HG02938 (cell line): ENCODE data around the gene COL20A1.

Experiments used
- ATAC-seq: cut with Tn5 transposase; IDR thresholded peaks from one replicate; pipeline ENCODE4 v1.9.1; 2021; ENCODE audit warnings: mild to moderate bottlenecking, moderate library complexity; ENCODE audit not compliant: unreplicated experiment

Gene COL20A1

DNA sequence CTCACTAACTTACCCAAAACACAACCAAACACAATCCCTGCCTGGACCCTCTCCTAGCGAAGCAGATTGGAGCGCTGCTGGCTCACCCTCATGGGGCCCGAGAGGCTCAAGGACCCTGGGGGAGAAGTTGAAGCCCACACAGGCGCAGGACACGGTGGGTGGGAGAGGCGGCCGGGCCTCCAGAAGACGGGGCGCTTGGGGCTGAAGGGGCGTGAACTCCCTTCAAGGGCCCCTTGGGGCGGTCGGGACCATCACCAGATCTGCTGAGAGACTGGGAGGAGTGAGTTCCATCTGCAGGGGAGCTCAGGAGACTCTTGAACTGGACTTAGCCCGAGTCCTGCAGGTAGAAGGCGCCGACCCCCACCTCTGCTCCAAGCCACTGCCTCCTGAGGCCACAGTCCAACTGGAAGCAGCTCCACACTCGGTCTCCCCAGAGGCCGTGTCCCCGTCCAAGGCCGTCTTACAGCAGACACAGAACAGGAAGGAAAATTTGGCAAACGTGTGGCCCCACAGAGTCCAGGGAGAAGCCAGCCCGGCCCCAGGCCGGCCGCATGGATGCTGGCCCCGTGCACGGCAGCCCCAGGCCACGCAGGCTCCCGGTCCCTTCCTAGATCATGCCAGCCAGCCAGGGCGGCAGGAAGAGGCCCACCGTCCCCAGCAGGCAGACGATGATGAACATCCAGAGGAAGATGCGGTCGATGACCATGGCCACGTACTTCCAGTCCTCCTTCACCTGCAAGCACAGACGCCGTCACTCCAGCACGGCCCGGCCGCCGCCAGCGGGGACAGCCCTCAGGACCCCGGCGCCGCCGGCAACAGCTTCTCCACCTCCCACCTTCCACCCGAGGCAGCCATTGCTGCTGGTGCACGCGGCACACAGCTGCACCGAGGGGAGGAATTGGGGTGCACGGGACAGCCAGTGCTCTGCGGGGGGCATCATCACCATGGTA, 53.4 kb downstream of the COL20A1 start:
- no peak for ATAC-seq

DNA sequence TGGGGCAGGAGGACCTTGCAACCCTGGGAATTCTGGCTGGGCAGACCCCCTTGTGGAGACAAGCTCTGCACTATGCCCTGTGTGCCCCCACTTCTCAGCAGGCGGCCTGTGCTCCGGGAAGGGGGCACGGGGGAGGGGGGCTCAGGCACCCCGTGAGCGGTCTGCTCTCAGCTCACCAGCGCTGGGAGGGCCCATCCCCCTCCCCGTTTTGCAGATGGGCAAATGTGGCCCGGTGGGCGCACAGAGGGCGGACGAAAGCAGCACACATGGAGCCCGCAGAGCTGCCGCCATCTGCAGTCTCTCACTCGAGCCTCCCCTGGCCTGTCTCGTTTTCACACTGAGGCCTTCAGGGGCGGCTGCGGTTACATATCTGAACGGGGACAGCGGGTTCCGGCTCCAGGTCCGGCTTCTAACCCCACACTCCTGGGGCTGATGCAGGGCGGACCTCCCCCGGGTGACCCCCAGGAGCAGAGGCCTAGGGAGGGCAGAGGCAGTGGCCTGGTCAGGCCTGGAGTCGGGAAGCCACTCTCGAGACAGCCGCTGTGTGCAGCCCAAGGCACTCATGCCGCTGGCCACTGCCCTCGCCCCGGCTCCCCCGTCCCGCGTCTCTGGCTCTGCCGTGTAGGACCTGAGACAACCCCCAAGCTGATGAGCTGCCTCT, 54.2 kb downstream of the COL20A1 start:
- no peak for ATAC-seq

DNA sequence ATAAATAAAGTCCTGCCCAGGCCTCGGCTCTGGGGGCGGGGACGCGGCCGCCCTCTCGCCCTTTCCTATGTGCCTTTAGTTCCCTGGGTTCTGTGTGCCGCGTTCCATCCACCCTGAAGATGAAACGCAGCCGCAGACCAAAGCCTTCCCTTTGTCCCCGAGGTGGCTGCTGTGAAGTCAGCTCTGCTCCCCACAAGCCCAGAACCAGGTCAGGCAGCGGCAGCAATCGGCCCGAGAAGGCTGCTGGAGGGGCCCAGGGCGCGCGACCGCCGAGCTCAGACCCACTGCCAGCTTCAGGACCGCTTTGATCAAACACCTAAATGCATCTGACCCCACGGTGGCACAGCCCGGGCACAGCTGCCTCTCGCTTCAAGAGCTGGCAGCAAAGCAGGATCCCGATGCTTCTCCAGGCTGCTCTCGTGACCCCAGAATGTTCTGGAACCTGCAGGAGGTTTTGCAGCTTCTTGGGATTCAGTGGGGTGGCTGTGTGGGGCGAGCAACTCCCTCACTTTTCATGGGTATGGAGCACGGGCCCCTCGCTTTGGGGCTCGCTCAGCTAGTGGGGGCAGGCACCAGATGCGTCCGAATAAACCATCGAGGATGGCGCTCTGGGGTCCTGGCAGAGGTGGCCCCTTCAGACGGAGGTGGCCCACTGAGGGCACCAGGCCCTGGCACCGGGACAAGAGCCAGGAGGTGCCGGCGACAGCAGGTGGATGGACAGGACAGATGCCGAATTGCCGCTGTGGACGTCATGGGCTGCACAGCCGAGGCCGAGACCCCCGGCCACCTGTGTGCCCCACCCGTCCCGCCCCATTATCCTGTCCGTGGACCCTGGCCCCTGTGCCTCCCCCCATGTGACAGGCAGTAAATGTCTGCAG, 55.2 kb downstream of the COL20A1 start:
- ATAC-seq, result no peak

DNA sequence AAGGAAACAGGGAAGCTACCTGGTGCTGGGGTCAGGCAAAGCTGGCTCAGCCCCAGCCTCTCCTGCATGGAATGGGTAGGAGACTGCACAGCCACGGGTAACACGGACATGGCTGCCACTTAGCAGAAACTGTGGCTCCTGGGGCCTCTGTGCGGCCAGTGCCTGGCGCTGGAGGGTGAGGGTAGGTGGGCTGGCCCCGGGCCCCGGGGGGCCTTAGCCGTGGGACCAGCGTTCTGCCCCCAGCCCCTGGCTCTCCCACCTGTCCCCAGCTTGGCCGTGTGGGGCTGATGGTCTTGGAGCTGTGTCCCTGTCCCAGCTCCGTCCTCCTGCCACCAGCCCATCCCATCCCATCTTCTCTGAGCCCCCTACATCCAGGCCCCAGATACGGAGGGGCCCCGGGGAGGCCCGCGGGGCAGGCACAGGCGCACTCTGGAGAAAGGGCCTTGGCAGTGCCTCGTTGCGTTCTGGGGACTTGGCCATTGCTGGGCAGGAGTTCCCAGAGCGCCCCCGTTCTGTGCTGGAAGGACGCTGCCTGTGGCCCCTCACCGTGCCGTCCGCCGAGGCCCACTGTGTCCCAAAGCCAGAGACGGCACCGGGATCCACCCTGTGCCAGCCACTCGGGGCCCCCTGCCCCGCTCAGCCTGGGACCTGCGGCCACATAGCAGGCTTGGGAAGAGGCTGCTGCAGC, 56.0 kb downstream of the COL20A1 start:
- ATAC-seq, result no peak

DNA sequence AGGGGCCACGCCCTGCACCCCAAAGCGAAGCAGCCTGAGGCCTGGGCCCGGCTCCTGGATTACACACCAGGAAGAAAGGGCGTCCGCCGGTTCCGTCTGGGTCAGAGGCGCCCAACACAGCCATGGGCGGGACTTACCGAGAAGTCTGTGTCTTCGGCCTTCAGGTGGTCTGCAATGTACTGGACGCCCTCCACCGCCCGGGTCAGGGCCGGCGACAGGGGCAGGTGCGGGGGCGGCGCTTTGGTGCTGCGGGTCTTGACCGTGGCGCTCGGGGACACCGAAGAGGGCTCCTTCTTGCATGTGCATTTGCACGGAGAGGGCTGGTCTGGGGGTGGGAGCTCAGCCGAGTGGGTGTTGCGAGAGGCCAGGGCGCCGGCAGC, 56.5 kb downstream of the COL20A1 start:
- no peak for ATAC-seq

DNA sequence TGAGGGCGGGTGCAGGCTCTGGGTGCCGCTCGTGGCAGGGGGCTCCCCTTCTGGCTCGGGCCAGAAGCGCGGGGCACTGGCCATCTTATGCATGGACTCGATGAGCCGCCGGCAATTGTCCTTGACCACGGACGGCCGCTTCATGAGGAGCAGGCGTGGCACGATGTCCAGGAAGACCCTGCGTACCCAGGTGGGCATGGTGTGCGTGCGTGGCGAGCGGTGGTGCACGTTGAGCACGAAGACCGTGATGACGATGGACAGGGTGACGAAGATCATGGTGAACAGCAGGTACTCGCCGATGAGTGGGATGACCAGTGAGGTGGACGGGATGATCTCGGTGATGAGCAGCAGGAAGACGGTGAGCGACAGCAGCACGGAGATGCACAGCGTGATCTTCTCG, 57.2 kb downstream of the COL20A1 start:
- no peak for ATAC-seq

DNA sequence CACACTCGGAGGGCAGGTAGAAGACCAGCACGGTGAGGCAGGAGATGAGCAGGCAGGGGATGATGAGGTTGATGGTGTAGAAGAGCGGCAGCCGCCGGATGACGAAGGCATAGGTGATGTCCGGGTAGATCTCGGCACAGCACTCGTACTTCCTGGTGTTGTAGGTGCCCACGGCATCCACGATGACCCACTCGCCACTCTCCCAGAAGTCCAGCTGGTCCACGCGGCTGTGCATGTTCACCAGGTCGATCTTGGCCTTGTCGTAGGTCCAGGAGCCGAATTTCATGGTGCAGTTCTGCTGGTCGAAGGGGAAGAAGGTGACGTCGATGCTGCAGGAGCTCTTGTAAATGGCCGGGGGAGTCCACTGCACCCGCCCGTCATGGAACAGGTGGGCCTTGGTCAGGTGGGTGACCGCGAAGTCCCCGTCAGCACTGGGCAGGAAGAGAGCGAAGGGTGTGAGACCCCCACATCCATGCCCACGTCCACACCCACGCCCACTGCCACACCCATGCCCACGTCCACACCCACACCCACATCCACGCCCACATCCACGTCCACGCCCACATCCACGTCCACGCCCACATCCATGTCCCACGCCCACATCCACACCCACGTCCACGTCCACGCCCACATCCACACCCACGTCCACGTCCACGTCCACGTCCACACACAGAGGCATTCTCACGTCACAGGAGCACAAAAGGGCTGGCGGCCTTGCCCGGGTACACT, 57.8 kb downstream of the COL20A1 start:
- ATAC-seq, result no peak

DNA sequence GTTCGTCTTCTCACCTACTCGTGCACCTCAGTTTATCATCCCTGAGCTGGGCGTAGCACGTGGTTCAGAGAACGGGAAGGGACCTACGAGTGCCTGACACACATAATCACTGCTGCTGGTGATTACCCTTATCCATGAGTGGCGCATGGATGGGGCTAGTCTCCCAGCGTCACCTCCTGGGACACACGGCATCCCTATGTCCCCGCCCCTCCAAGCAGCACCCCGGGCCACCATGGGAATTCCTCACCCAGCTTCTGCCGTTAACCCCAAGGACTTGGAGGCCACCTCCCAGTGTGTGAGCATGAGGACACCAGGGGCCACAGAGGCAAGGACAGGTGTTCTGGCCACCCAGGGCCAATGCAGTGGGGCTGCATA, 58.3 kb downstream of the COL20A1 start:
- ATAC-seq, result no peak

DNA sequence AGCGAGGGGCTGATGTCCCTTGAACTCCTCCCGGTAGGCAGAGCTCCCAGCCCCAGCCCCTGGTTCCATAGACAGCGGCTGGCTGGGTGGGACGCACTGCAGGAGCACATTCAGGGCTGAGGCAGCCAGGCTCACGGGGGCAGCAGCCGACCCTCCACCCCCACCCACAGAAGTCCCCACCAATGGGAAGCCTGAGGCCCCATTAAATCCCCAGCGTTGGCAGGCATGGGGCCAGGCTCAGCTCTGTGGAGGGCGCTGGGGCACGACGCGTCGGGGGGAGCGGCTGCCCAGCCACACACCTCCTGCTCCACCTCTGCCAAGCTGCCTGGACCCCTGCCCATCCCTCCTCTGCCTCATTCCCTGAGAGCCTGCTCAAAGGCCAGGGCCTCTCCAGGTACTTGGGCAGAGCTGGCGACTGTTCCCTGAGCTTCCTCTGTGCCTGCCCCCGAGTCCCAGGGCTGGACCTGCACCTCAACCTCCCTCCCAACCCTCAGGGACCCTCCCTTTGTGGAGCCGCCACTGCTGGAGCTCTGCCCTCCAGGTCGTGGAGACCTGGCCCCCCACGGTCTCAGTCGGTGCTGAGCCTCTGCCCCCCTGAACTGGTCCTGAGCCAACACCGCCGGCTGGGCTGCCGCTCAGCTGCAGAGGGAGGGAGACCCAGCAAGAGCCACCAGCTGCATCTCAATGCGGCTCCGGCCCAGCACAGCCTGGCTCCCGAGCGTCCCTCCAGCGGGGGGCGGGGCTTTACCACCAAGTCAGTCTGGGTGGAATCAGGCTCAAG, 59.0 kb downstream of the COL20A1 start:
- ATAC-seq, result no peak

DNA sequence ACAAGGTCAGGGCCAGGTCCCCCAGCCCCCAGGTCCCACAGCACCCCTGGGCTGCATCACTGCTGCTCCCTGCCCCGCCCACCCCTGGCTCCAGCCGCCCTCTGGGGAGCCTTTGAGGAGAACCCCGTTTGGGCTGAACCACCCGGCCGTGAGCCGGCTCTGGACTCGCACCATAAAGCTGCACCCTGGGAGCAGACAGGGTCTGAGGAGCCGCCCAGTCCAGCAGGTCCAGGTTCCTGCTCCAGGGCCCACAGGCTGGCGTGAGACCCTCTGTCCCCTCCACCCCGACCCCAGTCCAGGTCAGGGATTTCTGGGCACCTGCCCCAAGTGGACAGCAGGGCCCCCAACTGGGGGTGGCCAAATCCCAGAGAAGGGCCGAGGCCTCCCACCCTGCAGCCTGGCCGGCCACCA, 59.8 kb downstream of the COL20A1 start:
- ATAC-seq, result no peak

DNA sequence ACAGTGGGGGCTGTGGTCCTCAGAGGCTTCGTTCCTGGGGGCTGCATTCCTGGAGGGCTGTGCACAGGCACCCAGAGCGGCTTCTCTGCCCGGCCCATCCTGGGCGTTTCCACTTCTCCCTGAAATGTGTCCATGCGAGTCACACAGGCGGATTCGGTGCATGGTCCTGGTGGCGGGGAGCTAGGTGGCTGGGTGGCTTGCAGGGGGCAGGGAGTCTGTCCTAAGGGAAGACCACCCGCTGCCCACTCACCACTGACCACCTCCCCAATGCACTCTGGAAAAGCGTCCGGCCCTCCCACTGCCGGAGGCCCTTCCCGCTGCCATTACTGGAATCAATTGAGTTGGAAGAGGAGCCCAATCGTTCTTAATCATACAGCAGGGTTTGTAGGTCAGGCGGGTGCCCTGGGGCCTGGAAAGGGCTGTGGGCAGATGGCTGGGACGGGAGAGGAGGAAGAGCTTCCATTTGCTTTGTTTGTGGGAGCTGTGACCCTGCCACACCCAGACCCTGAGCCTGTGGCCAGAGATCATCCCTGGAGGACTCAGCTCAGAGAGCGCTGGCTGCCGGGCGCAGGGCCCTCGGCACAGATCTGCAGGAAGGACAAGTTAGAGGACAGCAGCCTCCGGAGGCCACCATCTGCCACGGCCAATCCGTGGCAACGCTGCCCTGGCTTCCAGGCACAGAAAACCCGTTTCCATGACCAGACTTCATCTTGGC, 61.8 kb downstream of the COL20A1 start:
- no peak for ATAC-seq

DNA sequence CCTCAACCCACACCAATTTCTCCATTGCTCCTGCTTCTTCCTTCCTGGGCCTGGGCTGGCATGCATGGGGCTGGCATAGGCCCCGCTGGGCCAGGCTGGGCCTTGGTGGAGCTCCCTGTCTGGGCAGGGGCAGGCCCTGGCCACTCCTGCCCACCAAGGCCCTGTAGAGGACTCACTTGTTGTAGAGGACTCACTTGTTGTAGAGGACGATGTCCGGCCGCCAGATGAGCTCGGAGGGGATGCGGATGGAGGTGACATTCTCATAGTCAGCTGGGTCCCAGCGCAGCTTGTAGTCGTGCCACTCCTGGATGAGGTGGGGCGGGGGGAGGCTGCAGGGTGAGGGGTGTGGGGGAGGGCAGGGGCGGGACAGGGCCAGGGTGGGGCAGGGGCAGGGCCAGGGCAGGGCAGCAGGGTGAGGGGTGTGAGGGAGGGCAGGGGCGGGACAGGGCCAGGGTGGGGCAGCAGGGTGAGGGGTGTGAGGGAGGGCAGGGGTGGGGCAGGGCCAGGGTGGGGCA, 62.9 kb downstream of the COL20A1 start:
- ATAC-seq, result no peak

DNA sequence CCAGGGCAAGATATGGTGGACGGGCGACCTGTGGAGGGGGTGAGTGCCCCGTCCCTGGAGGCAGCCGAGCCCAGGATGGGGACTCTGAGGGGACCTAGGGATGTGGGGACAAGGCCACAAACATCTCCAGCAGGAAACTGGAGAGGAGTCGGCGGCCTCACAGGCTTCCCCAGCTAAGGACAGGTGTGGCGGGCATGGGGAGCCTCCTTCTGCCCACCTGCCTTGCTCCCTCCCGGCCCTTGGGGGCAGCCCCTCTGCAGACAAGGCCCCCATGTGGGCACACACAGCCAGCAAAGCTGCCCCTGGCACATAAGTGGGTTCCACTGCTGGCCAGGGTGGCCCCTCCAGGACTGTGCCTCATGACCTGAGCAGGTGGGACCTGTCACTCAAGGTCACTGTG, 63.5 kb downstream of the COL20A1 start:
- ATAC-seq, result no peak

DNA sequence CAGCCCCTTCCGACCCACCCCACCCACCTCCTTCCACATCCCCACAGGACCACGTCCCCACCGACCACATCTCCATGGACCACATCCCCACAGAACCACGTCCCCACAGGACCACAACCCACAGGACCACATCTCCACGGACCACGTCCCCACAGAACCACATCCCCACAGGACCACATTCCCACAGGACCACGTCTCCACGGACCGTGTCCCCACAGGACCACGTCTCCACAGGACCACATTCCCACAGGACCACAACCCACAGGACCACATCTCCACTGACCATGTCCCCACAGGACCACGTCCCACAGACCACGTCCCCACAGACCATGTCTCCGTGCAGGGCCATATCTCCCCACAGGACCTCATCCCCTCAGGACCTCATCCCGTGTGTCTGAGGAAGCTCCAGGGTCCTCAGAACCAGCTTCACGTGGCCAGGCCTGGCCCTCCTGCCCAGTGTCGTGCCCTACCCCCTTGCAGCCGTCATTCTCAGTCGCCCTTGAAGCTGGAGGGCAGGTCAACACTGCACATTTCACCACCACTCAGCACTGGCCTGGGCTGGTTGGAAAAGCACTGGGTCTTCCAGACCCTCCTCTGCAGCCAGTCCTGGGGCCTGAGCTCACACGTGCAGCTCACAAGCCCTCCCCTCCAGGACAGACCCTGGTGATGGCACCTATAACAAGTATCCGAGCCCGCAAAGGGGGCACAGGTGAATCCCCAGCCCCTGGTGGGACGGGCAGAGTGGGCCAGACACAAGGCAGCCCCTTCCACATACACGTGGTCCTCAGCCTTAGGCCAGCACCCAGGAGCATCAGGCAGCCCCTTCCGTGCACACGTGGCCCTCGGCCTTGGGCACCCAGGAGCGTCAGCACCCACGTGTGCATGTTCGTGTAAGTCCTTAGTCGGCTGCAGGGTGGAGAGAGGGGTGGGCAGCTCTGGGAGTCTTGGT, 64.2 kb downstream of the COL20A1 start:
- ATAC-seq, result no peak

DNA sequence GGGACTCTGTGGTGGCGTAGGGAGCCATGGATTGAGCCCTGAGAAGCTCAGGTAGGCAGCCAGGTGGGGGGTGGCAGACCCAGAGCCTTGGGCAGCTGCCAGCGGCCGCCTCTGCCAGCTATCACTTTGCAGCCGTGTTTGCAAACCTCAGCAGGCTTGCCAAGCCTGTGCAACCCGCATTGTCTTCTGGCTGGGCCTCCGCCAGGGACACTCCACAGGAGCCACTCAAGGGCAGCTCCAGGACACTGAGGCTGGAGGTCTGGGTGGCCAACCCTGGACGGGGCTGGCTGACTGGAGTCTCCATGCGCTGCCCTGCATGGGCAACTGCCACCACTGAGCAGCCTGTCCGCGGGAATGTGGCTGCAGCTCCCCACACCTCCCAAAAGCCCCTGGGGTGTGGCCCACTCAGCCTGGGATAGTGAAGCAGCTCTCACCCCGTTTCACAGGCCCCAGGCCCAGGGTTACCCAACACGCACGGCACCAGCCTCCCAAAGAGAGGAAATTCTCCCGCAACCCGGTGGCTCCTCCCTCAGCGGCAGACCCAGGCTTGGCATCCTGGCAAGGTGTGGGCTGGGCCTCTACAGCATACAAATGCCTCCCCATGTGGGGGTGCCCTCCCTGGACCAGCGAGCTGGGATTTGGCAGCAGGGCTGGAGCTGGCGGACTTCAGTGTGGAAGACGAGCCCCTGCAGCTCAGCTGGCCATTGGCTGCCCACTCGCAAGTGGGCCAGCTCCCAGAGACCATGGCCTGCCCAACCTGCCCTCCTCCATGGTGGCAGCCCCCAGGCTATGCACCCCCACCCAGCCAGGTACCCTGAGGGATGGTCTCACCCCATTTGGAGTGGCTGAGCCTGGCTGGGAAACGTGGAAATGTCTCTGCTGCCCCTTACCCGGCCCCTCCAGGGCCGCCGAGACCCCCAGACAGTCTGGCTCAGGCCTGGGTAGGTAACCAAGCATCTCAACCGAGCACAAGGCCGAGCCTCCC, 65.2 kb downstream of the COL20A1 start:
- ATAC-seq, result no peak
